GM21515 (cell line): Measurements from ENCODE around the gene OR2Y1.
"Not testable (repeated sequence)": the region's sequence is repeated elsewhere in the genome, so short reads cannot be mapped to it uniquely, and the experiment has no call there.

Experiments
- ATAC-seq: cut with Tn5 transposase; IDR thresholded peaks from one replicate; pipeline ENCODE4 v1.9.1; 2021; ENCODE audit not compliant: unreplicated experiment

OR2Y1 gene

GRCh38 chr5:180740953-180741352 lies 1.1 kb upstream of the OR2Y1 start:
- ATAC-seq = not testable (repeated sequence)

DNA sequence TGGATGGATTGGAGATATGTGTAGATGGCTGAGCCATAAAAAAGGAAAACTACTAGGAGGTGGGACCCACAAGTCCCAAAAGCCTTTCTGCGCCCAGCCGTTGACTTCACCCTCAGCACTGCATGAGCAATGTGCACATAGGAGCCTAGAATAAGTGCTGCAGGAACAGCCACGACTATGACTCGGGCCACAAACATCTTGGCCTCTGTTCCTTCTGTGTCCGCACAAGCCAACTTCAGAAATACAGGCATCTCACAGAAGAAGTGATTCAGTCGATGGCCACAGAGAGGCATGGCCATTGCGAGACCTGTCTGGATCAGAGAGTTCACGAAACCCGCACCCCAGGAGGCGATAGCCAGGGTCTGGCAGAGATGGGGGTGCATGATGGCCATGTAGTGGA lies 587 bp downstream of the OR2Y1 start:
- no peak for ATAC-seq

GRCh38 chr5:180736536-180736935 lies 3.3 kb downstream of the OR2Y1 start:
- ATAC-seq = no peak

- ATAC-seq = no peak
Observed at GRCh38 chr5:180724944-180725343, 14.9 kb downstream of the OR2Y1 start.

DNA sequence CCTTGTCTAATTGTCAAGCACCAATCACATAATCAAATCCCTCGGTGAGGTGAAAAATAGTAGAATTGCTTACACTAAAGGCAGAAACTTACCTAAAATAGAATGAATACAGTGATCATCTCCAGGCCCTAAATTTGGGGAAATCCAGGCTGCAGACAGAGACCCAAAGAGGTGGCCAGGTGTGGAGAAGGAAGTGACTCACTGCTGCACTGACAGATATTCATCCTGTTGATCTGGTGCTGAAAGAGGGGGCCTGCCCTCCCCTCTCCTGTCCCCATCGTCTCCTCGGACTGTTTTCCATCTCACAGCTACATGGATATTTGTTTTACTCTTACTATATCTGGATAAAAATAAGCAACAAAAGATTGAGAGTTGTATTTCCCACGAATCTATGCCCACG lies 15.9 kb downstream of the OR2Y1 start:
- no peak for ATAC-seq

- ATAC-seq = no peak
Observed at GRCh38 chr5:180720486-180720885, 19.4 kb downstream of the OR2Y1 start.

- ATAC-seq = no peak
Observed at GRCh38 chr5:180719781-180720180, 20.1 kb downstream of the OR2Y1 start.

- no peak for ATAC-seq
Observed at GRCh38 chr5:180718810-180719453, 20.9 kb downstream of the OR2Y1 start.

DNA sequence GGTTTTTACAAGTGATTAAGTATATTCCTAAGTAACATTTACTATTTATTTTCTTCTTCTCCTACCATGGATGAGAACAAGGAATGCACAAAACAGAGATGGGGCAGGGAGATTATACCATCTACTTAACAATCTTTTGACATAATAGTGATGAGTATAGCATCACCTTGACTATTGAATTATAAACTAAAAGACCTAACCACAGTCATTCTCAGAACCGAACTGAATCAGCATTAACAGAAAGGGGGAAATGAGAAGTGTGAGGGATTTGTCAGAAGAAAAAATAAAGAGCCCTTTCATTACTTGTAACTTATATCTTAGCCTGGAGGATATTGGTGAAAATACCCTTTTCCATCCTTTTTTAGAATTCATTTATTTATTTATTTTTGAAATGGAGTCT lies 21.9 kb downstream of the OR2Y1 start:
- no peak for ATAC-seq

DNA sequence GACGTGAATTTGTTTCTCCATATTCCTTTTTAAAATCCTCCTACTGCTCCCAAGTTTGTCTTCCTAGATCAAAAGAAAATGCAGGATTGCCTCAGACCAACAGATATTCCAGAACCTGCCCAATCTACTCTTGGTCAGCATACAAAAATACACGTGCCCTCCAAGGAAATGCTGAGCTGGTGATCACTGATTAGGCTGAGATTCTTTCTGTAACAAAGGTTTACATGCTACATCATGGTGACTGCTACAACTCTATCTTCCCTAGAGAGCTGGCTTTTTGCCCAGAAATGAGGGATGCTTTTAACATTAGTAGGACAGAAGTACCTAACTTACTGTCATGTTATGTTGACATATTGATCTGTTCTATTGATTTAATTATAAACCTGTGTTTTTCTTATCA lies 35.5 kb downstream of the OR2Y1 start:
- ATAC-seq = no peak

GRCh38 chr5:180703912-180704311 lies 35.9 kb downstream of the OR2Y1 start:
- ATAC-seq = no peak

DNA sequence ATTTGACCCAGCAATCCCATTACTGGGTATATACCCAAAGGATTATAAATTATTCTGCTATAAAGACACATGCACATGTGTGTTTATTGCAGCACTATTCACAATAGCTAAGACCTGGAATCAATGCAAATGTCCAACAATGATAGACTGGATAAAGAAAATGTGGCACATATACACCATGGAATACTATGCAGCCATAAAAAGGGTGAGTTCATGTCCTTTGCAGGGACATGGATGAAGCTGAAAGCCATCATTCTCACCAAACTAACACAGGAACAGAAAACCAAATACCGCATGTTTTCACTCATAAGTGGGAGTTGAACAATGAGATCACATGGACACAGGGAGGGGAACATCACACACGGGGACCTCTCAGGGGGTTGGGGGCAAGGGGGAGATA lies 36.5 kb downstream of the OR2Y1 start:
- not testable (repeated sequence) for ATAC-seq

DNA sequence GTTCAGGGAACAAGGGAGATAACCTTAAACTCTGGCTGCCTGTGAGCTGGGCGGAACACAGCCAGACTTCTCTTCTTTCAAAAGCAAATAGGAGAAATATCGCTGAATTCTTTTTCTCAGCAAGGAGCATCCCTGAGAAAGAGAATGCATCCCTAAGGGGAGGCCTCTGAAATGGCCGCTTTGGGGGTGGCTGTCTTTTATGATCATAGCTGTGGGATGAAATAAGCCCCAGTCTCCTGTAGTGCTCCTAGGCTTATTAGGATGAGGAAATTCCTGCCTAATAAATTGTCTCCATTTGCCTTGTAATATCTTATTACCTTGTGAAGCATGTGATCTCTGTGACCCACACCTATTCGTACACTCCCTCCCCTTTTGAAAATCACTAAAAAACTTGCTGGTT lies 39.4 kb downstream of the OR2Y1 start:
- ATAC-seq = not testable (repeated sequence)

DNA sequence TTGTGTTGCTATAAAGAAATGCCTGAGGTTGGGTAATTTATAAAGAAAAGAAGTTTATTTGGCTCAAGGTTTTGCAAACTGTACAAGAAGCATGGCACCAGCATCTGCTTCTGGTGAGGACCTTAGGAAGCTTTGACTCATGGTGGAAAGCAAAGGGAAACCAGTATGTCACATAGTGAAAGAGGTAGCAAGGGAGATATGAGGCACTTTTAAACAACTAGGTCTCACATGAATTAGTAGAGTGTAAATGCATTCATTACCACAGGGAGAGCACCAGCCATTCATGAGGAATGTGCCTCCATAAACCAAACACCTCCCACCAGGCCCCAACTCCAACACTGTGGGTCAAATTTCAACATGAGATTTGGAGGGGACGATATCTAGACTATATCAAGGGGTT lies 40.8 kb downstream of the OR2Y1 start:
- ATAC-seq = no peak

GRCh38 chr5:180696116-180696515 lies 43.7 kb downstream of the OR2Y1 start:
- no peak for ATAC-seq

GRCh38 chr5:180692429-180692828 lies 47.4 kb downstream of the OR2Y1 start:
- ATAC-seq = no peak

DNA sequence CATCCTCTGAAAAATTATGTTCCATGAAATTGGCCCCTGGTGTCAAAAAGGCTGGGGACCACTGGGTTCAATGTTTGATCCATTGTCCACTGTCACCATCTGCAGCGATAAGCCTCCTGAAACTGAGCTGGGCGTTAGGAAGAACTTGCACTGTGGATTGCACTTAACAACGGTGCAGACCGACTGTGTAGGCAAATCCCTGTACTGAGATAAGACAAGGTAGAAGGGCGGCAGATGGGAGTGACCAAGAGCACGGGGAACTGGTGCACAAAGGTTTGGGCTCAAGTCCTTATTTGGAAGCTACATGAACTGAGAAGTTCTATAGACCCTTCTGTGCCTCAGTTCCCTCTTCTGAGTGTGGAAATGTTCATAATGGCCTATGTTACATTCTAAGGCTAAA lies 48.8 kb downstream of the OR2Y1 start:
- ATAC-seq = no peak

GRCh38 chr5:180690562-180690961 lies 49.3 kb downstream of the OR2Y1 start:
- ATAC-seq = no peak

DNA sequence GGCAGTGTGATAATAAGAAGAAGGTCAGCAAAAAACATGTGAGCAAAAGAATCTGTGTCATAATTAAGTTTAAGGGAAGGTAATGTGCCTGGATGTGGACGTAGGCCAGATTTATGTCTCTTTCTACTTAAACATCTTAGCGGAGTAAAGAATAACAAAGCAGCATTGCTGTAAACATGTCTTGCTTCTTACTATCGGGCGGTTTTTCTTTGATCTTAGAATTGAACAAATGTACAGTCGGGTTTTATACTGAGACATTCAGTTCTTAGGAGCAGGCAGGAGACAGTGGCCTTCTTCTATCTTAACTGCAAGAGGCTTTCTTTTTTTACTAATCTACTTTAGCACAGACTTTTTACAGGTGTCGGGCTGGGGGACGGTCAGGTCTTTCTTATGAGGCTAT lies 50.1 kb downstream of the OR2Y1 start:
- ATAC-seq = no peak
